Progenitor cell of endocrine pancreas (in vitro differentiated cells): ENCODE results near the gene DPP9. TPM values are rescaled to one million over a fixed set of nuclear protein-coding genes. Genes with fewer than 3 reads are reported as not detected.

Experiments used
- DNase-seq: peaks from one replicate; pipeline ENCODE4 v3.0.0; 2021; ENCODE audit warnings: low spot score; ENCODE audit not compliant: unreplicated experiment
- H3K27ac Mint-ChIP-seq: 2 replicates; pipeline ENCODE4 v1.8.0; 2021; ENCODE audit warnings: mild to moderate bottlenecking, moderate library complexity, mixed read lengths
- H3K27me3 Mint-ChIP-seq: 2 replicates; pipeline ENCODE4 v1.8.0; 2021; ENCODE audit warnings: mixed read lengths
- H3K36me3 Mint-ChIP-seq: 2 replicates; pipeline ENCODE4 v1.8.0; 2022; ENCODE audit warnings: mixed read lengths; ENCODE audit not compliant: insufficient read depth
- H3K4me1 Mint-ChIP-seq: 2 replicates; pipeline ENCODE4 v1.8.0; 2021; ENCODE audit warnings: low read depth, mixed read lengths
- H3K4me3 Mint-ChIP-seq: 2 replicates; pipeline ENCODE4 v1.8.0; 2021; ENCODE audit warnings: low read depth, mild to moderate bottlenecking, moderate library complexity, mixed read lengths
- H3K9me3 Mint-ChIP-seq: 2 replicates; pipeline ENCODE4 v1.8.0; 2021; ENCODE audit warnings: low read depth, mixed read lengths
- CTCF ChIP-seq: fragments of 200-600 bp; sonication (generic); IDR thresholded peaks from one replicate; pipeline ENCODE4 v1.5.0; 2021; ENCODE audit warnings: antibody characterized with exemption, mild to moderate bottlenecking; ENCODE audit not compliant: unreplicated experiment
- total RNA-seq: library from RNA; stranded (reverse); gene quantifications from 2 replicates; pipeline ENCODE4 v1.2.1, GENCODE V29; 2021

Gene DPP9
- total RNA-seq, 1 donor from 2014 or later = 50.3 TPM

- Mint-ChIP-seq H3K4me3 (no peak overlapping the region), H3K36me3 (peaks cover 16% of the 10 kb centered on the region), H3K27me3 (no peaks in the 10 kb centered on the region), H3K27ac (no peak overlapping the region), H3K4me1 (peaks cover 12% of the 10 kb centered on the region), H3K9me3 (no peaks in the 10 kb centered on the region)
- no peak for DNase-seq
- no peak for TF ChIP-seq CTCF
Measured at GRCh38 chr19:4713384-4713951, 10.2 kb downstream of the DPP9 start.

DNA sequence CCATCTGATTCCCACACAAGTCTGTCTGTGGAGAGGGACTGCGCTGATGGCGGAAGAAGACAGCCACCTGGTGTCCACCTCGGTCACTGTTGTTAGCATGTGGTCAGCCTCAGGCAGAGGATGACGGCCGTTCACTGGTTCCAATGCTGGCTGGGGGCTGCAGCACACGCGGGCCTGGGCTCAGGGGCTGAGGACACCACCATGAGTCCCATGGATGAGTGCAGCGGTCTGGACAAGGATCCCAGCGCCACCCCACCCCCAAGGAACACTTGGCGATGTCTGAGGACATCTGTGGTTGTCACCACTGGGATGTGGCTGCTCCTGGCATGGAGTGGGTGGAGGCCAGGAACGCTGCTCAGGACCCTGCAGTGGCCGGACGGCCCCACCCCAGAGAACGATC lies 10.9 kb downstream of the DPP9 start:
- no peaks in the 10 kb centered on the region for H3K9me3 Mint-ChIP-seq
- H3K27me3 Mint-ChIP-seq = no peaks in the 10 kb centered on the region
- no peak for DNase-seq
- no peak for TF ChIP-seq CTCF
- peaks cover 12% of the 10 kb centered on the region for H3K4me1 Mint-ChIP-seq
- H3K4me3 Mint-ChIP-seq = no peak overlapping the region
- H3K36me3 Mint-ChIP-seq = peaks cover 18% of the 10 kb centered on the region
- H3K27ac Mint-ChIP-seq = no peak overlapping the region

GRCh38 chr19:4711211-4711610 lies 12.4 kb downstream of the DPP9 start:
- no peak for DNase-seq
- Mint-ChIP-seq H3K4me1 (peaks cover 12% of the 10 kb centered on the region), H3K27me3 (no peaks in the 10 kb centered on the region), H3K4me3 (no peak overlapping the region), H3K27ac (no peak overlapping the region), H3K9me3 (no peaks in the 10 kb centered on the region), H3K36me3 (peaks cover 16% of the 10 kb centered on the region)
- TF ChIP-seq CTCF = no peak

DNA sequence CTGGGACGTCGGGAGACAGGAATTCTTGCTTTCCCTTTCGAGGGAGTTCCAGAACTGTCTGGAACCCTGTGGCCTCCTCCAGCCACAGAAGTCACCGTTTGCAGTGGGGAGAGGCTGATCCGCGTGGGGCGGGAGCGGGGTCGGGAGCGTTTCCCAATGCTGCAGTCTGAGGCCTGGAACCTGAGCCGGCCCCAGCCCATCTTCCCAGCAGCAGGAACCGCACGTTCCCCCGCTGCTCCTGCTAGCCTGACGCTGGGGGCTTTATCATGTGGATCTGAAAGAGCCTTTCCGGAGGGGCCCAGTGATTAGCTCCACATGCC lies 13.4 kb downstream of the DPP9 start:
- no peaks in the 10 kb centered on the region for H3K27me3 Mint-ChIP-seq
- no peaks in the 10 kb centered on the region for H3K9me3 Mint-ChIP-seq
- no peak for TF ChIP-seq CTCF
- no peak for DNase-seq
- H3K4me1 Mint-ChIP-seq = peaks cover 8% of the 10 kb centered on the region
- no peak overlapping the region for H3K4me3 Mint-ChIP-seq
- H3K36me3 Mint-ChIP-seq = peaks cover 19% of the 10 kb centered on the region
- H3K27ac Mint-ChIP-seq = no peak overlapping the region

GRCh38 chr19:4709440-4710280 lies 14.0 kb downstream of the DPP9 start:
- no peaks in the 10 kb centered on the region for H3K27me3 Mint-ChIP-seq
- peaks cover 18% of the 10 kb centered on the region for H3K36me3 Mint-ChIP-seq

More at GRCh38 chr19:4709440-4710280, 14.0 kb downstream of the DPP9 start:
- no peak for DNase-seq
- Mint-ChIP-seq H3K4me1 (peaks cover 6% of the 10 kb centered on the region), H3K27ac (no peak overlapping the region), H3K4me3 (no peak overlapping the region), H3K9me3 (no peaks in the 10 kb centered on the region)
- TF ChIP-seq CTCF = no peak
